GM21423 (cell line): ENCODE results near the gene SOBP.

Experiments used
- ATAC-seq: cut with Tn5 transposase; IDR thresholded peaks from one replicate; pipeline ENCODE4 v1.9.1; 2021; ENCODE audit warnings: mild to moderate bottlenecking, moderate library complexity; ENCODE audit not compliant: unreplicated experiment

Gene SOBP

DNA sequence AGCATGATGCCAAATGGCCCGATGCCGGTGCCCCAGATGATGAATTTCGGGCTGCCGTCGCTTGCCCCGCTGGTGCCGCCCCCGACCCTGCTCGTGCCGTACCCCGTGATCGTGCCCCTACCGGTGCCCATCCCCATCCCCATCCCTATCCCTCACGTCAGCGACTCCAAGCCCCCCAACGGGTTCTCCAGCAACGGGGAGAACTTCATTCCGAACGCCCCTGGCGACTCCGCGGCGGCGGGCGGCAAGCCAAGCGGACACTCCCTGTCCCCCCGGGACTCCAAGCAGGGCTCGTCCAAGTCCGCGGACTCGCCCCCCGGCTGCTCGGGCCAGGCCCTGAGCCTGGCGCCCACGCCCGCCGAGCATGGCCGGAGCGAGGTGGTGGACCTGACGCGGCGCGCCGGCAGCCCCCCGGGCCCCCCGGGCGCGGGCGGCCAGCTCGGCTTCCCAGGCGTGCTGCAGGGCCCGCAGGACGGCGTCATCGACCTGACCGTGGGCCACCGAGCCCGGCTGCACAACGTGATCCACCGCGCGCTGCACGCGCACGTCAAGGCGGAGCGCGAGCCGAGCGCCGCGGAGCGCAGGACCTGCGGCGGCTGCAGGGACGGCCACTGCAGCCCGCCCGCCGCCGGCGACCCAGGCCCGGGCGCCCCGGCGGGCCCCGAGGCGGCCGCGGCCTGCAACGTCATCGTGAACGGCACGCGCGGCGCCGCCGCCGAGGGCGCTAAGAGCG is 144.6 kb downstream of the SOBP start:
- ATAC-seq = no peak

DNA sequence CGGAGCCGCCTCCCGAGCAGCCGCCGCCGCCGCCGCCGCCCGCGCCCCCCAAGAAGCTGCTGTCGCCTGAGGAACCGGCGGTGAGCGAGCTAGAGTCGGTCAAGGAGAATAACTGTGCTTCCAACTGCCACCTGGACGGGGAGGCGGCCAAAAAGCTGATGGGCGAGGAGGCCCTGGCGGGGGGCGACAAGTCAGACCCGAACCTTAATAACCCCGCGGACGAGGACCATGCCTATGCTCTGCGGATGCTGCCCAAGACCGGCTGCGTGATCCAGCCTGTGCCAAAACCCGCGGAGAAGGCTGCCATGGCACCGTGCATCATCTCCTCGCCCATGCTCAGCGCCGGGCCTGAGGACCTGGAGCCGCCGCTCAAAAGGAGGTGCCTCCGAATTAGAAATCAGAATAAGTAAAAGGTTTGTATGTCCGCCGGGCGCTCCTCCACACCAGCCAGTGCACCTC is 145.2 kb downstream of the SOBP start:
- no peak for ATAC-seq

DNA sequence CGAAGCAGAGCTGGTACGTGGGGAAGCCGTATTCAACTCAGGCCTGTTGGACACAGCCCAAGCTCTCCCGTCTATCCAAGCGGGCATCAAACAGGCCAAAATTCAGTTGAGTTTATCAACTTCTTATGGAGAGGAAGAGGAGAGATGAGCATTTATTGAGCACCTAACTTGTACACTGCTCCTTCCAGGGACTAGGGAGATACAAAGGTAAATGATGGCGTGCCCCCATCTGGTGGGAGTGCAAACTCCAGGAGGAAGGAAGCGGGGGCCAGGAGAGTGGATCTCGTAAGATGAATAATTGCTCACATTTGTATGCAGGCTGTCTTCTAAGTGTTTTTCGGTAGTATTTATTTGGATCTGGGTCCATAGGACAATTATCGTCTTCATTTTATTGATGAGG is 146.6 kb downstream of the SOBP start:
- ATAC-seq = no peak

DNA sequence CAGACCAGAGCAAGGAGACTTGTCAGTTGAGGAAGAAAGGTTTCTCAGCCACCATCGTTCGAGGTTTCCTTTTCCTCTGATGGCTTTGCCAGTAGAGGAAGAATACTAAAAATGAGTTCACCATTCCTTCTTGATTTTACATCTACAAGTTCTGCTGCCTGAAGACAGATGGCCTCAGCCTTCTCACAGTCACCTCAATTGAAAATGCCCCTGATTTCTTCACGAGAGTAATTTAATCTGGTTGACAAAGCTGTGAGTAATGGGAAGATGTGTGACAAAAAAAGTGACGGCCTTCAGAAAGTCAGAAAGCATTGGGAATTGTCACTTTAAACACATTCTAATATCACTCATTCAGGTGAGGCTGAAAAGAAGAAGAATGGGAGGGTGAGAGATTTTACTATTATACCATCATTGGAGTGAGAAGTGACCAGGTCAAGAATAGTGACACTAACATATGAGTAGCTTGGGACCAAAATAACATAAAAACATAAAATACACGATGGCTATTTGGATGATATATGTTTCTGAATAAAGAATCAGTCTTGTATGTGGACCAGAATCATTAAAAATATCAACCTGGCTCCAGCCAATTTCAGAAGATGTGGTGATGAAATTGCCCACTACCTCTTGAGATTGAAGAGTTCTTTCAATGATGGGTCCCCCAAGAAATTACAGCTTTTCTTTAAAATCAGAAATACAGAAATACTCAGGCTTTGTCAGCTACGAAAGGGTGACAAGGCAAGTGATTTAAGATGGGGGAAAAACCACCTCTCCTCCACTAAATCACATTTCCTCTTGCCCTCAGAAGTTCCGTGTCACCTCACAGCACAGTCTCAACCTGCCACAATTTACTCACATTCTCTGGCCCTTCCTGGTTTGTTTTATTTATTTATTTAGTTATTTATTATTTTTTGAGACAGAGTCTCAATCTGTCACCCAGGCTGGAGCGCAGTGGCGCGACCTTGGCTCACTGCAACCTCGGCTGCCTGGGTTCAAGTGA is 147.7 kb downstream of the SOBP start:
- no peak for ATAC-seq

DNA sequence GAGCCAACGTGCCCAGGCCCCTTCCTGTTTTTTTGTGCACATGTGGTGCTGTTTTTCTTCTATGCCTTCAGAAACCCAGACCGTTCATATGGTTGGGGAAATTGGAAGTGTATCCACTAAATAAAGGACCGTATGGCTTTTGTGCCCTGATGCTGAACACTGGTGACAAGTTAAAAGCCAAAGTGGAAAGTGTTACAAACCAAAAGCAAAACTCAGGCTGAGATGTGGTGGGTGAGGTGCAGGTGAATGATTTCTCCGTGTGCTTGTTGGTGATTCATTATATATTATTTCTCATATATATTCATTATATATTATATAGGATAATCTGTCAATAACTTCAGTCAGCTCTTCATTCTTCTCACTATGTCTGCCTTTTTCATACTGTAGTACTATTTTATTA is 148.6 kb downstream of the SOBP start:
- no peak for ATAC-seq

DNA sequence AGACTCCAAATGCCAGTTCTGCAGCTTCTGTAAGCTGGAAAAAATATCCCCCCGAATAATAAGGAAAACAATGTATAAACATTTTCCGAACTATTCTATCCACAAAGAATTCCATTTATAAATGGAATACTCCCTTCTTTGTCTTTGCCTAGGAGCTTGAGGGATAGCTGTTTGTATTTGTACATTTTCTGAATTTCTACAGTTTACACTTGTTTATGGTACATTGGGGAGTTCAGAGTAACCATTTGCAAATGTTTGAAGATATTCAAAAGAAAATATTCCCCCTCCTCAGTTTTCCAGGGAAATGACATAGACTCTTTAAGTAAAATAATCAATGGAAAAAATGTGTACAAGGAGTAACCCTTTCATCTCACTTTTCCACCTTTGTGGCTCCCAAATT is 149.6 kb downstream of the SOBP start:
- ATAC-seq = no peak

DNA sequence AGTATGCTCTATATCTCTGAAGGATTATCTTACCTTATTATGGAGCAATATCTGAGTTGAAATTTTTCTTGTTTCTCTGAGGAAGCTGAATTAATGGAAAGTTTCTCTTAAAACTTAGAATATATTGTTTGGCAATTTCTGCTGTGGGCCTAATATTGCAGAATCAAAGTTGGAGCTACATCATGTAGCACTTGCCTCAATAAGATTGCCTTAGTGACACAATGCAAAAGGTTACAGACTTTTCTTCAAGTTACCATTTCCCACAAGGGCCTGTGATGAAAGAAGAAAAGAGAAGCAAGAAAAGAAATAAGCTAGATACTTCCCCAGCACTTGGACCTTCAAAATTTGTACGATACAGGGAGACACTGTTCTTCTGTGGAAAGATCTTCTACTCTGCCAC is 151.2 kb downstream of the SOBP start:
- ATAC-seq = no peak

DNA sequence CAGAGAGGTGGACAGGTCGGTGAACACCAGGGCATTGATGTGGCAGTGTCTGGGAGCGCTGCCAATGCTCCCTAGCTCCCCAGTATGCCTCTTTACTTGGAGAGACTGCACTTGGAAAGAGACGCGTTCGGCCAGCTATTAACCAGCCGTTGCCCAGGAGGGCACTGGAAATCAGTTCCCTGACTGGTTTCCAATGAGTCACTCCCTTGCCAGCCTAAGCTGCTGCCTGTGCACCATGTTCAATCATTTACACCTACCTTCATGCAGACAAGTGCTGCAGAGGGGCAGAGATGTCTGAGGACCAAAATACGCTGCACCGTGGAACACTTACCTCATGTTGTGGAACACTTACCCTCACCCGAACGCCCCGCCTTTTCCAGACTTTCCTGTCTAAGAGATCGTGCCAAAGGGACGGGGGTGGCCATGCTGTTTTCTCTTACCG is 151.6 kb downstream of the SOBP start:
- ATAC-seq = no peak

DNA sequence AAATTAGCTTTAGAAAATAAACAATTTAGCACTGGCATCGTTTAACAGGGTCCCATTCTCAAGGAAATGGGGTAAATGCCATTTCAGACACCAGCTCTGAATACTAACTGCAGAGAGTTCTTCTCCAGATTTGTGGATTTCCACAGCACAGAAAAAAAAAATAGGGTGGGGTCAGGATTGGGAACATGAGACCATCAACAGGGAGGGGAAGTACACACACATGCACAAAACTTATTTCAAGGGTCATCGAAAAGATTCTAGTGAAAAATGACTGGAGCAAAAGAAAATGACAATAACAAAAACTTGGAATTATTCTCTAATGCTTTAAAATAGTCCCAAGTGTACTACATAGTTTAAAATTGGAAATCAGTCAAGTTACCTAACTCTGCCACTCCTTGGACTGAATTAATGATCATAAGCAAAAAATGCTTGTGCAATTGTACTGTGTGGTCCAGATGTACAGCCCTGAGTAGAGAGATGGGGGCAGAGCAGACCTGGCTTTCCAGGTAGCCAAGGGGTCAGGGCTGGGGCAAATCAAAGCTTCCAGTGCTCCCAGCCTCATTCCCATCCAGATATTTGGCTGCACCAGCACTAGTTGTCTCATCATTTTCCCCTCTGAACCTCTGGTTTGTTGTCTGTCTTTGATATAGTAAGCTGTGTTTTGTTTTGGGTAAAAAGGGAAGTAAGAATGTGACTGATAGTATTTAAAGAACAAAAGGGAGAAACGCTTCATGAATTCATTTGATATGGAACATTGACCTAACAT is 152.4 kb downstream of the SOBP start:
- no peak for ATAC-seq

DNA sequence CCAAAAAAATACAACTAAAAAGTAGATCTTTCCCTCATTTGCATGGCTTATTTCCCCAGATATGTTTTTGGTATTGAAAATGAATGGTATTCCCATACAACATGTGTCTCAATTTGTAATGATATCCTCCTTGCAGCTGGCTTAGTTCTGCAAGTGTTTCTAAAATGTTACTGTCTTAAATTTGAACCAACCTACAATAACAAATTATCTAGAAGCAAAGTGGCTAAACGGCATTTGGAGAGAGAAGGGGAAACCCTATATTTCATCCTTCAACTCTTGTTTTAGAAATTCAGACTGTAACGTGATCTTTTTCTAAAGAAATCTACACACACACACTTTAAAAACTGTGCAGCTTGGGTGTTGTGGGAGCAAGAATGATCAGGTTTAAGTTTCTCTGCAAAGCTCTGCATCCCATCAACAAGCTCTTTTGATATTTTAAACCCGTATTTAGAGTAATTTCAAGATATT is 153.0 kb downstream of the SOBP start:
- ATAC-seq = no peak

DNA sequence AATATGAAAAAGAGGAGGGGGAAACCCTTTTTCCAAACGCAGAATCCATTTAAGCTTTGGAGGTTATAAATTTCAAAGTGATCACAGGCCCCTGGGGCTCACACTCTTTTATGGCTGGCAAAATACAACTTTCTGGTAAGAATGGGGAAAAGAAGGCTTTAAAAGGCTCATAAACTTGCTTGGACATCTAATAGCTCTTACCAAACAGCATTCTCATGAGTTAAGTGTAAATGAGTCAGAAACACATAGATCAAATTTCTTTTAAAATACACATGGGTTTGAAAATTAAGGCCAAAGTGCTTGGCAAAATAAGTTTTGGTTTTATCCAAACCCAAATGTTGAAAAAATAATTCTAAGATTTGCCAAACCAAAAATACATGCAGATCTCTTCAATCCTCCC is 154.6 kb downstream of the SOBP start:
- ATAC-seq = no peak

DNA sequence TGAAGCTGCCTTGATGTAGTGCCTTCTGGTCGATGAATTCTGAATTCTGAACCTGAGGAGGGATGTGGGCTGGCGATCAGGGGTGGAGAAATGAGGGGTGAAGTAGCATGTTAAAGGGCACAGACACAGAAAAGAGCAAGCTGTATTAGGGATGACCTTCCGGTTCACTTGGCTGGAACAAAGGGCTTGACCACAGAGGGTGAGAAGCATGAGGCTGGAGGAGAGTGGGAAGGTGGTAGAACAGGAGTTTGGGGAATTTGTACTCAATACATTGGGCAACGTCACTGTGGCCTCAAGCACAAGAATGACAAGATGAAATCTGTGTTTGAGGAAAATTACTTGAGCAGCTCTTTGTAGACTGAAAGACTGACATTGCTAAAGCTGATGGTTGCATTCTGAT is 155.8 kb downstream of the SOBP start:
- ATAC-seq = no peak

DNA sequence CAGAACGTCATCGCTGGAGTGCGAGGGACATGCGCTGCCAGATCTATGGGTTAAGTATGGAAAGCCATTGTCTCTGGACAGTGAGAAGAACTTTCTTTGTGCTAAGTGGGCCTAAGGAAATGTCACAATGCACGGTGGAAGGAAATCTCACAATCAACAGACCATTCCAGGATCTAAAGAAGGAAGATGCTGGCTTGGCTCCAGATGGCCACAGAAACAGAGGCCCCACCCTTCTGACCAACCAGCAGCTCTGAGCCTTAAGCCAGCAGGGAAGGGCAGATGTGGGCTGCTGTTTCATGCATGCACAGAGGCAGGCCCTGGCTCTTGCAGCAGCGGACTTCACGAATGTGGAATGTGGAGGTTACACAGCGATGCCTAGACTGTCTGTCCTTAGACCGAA is 156.3 kb downstream of the SOBP start:
- ATAC-seq = no peak

DNA sequence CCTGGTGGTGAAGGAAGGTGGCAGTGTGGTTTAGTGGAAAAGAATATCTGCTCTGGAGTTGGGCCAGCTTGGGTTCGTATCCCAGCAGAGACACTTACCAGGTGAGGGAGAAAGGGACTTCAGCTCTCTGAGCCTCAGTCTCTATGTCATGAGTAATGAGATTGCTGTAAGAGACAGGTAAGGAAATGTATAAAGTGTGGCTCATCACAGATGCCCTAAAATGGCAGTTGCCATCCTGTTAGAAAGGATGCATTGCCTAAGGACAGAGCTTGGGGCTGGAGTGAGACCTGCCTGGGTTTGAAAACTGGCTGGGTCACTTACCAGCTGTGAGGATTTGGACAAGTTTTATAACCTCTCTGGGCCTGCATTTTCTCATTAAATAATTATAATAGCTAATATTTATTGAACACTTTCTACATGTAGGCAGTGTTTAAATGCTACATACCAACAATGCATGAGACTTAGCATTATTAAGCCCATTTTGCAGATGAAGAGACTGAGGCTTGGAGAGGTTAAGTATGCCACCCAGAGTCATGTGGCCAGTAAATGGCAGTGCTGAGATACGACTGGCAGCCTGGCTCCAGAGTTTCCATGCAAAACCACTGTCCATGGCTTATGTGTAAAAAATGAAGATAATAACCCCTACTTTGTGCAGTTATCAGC is 157.0 kb downstream of the SOBP start:
- no peak for ATAC-seq

DNA sequence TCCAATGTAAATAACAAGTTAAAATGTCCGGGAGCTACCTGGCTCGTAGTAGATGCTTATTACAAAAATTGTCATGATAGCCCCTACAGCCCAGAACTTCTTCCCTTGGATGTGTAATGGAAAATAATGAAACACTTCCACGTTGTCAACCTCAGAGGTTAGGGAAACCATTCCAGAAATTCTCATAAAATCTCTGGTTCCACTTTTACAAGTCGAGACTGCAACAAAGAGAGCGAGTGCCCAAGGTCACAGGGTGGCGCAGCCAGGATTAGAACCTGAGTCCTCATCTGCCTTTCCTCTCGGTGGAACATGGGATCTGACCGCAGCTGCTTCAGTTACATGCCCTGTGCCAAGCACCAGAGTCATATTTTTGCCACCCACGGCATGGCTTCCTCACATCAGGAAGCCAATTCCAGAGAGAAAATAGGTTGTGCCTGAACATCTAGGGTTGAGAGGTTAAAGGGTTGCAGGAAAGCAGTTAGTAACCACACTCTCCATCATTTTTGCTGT is 157.6 kb downstream of the SOBP start:
- no peak for ATAC-seq

DNA sequence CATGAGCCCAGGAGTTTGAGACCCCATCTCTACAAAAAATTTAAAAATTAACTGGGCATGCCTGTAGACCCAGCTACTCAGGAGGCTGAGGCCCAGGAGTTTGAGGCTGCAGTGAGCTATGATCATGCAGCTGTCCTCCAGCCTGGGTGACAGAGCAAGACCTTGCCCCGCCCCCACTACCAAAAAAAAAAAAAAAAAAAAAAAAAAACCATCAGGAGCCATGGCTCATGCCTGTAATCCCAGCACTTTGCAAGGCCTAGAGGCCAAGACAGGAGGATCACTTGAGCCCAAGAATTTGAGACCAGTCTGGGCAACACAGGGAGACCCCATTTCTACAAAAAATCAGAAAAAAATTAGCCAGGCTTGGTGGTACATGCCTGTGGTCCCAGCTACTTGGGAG is 159.1 kb downstream of the SOBP start:
- ATAC-seq = no peak

DNA sequence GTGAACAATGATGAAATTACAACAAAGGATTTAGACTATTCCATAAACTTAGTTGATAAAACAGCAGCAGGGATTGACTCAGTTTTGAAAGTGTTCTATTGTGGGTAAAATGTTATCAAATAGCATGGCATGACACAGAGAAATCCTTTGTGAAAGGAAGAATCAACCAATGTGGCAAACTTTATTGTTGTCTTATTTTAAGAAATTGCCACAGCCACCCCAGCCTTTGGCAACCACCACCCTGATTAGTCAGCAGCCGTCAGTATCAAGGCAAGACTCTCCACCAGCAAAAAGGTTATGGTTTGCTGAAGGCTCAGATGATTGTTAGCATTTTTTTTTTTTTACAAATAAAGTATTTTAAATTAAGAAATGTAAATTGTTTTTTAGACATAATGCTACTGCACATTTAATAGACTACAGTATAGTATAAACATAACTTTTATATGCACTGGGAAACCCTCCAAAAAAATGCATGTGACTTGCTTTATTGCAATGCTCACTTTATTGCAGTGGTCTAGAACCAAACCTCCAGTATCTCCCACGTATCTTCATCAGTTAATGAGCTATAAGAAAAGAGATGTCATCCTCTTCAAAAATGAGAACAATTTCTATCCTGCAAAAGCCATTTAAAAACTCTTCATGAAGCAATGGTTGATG is 162.7 kb downstream of the SOBP start:
- ATAC-seq = no peak

DNA sequence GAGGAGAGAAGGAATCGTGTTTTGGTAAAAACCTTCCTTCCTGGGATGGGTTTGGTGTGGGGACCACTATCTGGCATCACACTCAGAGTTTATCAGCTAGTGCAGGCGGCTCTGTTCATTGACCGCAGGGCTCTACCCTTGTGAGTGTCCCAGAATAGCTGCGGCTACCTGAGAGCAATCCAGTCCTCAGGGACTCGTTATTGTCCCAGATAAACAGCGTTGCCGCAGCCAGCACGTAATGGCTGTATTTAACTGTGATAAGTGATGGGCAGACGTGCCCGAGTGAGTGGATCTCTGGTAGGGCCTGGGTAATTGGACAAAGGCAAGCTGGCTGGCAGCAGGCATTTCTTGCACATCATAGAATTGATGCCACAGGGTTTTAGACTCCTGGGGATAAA is 163.3 kb downstream of the SOBP start:
- ATAC-seq = no peak

DNA sequence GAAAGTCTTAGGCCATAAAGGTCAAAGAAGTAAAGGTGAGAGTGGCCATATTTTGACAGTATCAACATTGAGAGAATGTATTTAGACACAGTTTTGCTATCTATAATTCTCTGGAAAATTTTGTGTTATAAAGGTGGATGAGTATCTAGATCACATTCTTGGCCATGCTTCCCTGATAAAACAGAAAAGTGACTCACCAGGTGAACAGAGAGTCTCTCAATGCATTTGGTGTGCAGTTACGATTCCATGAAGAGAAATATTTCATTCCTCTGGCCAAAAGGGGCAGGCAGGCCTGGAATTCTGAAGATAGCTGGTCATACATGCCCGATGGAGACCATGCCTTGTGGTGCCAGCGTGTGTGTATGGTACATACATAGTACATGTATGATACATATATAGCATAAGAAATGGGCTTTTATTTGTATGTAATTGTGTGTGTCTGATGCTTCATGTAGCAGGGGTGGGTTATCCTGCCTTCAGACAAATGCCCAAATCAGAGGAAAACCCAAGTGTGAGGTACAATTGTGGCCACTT is 164.0 kb downstream of the SOBP start:
- ATAC-seq = no peak

DNA sequence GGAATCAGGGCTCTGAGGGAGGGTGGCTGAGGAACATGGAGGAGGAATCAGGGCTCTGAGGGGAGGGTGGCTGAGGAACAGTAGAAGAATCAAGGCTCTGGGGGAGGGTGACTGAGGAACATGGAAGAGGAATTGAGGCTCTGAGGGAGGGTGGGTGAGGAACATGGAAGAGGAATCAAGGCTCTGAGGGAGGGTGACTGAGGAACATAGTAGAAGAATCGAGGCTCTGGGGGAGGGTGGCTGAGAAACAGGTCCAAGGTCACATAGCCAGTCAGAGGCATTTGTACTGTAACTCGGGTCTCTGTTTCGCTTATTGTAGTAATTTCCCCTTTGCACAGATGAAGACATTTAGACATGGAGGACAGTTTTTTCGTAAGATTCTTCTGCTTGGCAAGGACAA is 164.8 kb downstream of the SOBP start:
- no peak for ATAC-seq
